Lower lobe of right lung (tissue), 2 donors: ENCODE data around the gene CD28. TPM values are rescaled to one million over a fixed set of nuclear protein-coding genes. Genes with fewer than 3 reads are reported as not detected.
"Not testable (repeated sequence)": the region's sequence is repeated elsewhere in the genome, so short reads cannot be mapped to it uniquely, and the experiment has no call there.

Experiments
- ATAC-seq, 2 donors: fragments of 200-7000 bp; cut with Tn5 transposase; one replicate each; pipeline ENCODE4 v1.9.1; 2020 to 2022; ENCODE audit warnings: mild to moderate bottlenecking in 2 of 2, moderate library complexity in 2 of 2
- DNase-seq: peaks from one replicate; pipeline ENCODE4 v3.0.0-alpha.2; 2020
- H3K27ac ChIP-seq: fragments of 200-600 bp; one replicate; pipeline ENCODE4 v1.8.0; 2022
- H3K27me3 ChIP-seq: fragments of 200-600 bp; one replicate; pipeline ENCODE4 v1.8.0; 2022; ENCODE audit warnings: low read depth
- H3K36me3 ChIP-seq: fragments of 200-600 bp; one replicate; pipeline ENCODE4 v1.8.0; 2022; ENCODE audit warnings: mild to moderate bottlenecking
- H3K4me1 ChIP-seq: fragments of 200-600 bp; one replicate; pipeline ENCODE4 v1.8.0; 2022
- H3K4me3 ChIP-seq: fragments of 200-600 bp; one replicate; pipeline ENCODE4 v1.8.0; 2022; ENCODE audit warnings: mild to moderate bottlenecking
- H3K9me3 ChIP-seq: fragments of 200-600 bp; one replicate; pipeline ENCODE4 v1.8.0; 2022
- intact Hi-C: fragments of 100-400 bp; cut with DNase I; formaldehyde crosslinking; loops from one replicate; pipeline ENCODE4 v1.11.0; 2022
- total RNA-seq: library from RNA; stranded (reverse); fragmentation: NEBNext Ultra II Directional; extraction: Animal tissue kit (Norgen Biotek cat#: 25700); gene quantifications from one replicate; pipeline ENCODE4 v1.2.1, GENCODE V29; 2021
- TF ChIP-seq, protein P1 (sequence below): fragments of 200-600 bp; IDR thresholded peaks from one replicate; pipeline ENCODE4 v1.8.0; 2022; ENCODE audit warnings: antibody characterized with exemption, mild to moderate bottlenecking
- donor health status: DM: no; HTN: yes; CAD: no; lungs with severe emphysema.

Gene CD28
- total RNA-seq, 1 donor from 2014 or later, result 2.2 TPM

DNA sequence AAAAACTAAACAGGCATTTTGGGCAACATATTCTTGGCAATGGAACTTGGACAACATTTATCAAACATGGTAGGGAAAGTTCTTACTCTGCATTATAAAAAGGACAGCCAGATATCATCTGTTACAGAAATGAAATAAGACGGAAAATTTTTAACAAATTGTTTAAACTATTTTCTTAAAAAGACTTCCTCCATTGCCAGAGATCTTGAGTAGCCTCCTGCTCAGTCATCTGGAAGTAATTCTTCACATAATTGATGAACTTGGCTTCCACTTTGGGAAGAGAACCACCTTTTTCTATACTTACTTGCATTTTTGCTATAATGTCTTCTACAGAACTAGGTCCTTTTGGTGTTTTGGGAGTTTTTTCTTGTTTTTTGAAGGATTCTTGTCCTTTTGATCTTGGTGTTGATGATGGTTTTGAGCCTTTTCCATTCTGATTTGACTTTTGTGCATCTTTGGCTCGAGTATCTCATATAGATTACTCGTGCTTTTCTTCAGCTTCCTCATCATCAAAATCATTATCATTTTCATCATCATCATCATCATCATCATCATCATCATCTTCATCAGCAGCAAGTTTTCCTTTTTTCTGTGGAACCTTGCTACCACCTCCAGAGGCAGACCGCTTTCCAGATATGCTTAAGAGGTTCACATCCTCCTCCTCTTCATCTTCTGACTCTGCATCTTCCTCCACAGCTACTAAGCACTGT lies 66.2 kb downstream of the CD28 start:
- H3K4me1 ChIP-seq, result no peaks in the 10 kb centered on the region
- ATAC-seq (no peak), DNase-seq (no peak)
- H3K27me3 ChIP-seq, result no peaks in the 10 kb centered on the region
- H3K4me3 ChIP-seq, result no peak overlapping the region
- H3K9me3 ChIP-seq, result no peaks in the 10 kb centered on the region
- intact Hi-C loops, result no loop called here
- no peaks in the 10 kb centered on the region for H3K36me3 ChIP-seq
- TF ChIP-seq, protein P1, sequence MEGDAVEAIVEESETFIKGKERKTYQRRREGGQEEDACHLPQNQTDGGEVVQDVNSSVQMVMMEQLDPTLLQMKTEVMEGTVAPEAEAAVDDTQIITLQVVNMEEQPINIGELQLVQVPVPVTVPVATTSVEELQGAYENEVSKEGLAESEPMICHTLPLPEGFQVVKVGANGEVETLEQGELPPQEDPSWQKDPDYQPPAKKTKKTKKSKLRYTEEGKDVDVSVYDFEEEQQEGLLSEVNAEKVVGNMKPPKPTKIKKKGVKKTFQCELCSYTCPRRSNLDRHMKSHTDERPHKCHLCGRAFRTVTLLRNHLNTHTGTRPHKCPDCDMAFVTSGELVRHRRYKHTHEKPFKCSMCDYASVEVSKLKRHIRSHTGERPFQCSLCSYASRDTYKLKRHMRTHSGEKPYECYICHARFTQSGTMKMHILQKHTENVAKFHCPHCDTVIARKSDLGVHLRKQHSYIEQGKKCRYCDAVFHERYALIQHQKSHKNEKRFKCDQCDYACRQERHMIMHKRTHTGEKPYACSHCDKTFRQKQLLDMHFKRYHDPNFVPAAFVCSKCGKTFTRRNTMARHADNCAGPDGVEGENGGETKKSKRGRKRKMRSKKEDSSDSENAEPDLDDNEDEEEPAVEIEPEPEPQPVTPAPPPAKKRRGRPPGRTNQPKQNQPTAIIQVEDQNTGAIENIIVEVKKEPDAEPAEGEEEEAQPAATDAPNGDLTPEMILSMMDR, result no peak
- no peak overlapping the region for H3K27ac ChIP-seq

DNA sequence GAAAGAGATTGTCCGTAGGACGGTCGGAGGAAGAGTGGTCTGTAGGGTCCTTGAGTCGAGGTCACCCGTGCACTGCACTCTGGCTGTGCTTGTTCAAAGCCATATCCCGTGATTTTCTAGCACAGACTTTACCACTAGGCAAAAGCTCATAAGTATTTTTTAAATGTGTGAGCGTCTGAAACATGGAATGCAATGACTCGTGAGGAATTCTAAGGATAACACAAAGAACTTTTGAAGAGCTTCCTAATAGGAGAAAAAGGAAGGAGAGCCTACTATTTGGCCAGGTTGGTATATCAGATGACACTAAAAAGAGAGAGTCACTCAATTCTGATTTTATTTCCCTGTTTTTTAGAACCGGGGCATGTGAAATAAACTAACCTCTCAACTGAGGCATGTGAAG lies 68.3 kb downstream of the CD28 start:
- no peak for ATAC-seq
- Histone ChIP-seq H3K27me3 (no peaks in the 10 kb centered on the region), H3K4me3 (no peak overlapping the region), H3K36me3 (no peaks in the 10 kb centered on the region), H3K27ac (no peak overlapping the region), H3K9me3 (no peaks in the 10 kb centered on the region), H3K4me1 (no peaks in the 10 kb centered on the region)
- TF ChIP-seq, protein P1, result no peak
- intact Hi-C loops, result no loop called here
- DNase-seq, result no peak

DNA sequence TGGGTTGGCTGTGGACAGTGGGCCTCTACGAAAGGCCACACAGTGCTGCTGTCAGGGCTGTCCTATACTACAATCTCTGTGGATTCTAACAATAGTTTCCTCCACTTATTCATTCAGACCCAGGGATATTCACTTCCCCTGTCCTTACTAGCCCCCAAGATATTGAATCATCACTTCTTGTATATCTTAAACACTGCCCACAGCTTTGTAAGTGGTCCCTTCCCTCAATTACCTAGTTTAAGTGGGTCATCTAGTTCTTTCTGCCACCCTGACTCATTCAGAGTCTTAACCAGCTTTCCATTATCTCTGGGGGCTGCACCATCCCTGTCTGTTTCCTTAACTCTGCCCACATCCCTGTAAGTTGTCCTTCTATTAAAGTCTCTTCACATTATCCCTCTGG lies 69.2 kb downstream of the CD28 start:
- no peak overlapping the region for H3K4me3 ChIP-seq
- intact Hi-C loops, result no loop called here
- H3K36me3 ChIP-seq, result no peaks in the 10 kb centered on the region
- ATAC-seq (no peak), DNase-seq (no peak)
- no peaks in the 10 kb centered on the region for H3K9me3 ChIP-seq
- TF ChIP-seq, protein P1, result no peak
- H3K4me1 ChIP-seq, result no peaks in the 10 kb centered on the region
- no peaks in the 10 kb centered on the region for H3K27me3 ChIP-seq
- no peak overlapping the region for H3K27ac ChIP-seq

DNA sequence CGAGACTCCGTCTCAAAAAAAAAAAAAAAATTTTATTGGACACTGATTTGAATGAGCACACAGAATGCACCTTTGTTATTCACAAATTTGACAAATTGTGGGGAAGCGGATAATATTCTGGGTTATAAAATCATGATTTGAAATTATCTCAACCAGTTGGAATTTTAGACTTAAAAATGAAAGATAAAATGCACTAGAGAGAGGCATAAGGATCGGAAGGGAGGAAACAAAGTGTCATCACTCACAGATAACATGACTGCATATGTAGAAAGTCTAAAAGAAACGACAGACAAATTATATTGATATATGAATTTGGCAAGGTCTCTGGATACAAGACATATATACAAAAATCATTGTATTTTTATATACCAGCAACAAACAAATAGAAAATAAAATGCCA lies 70.6 kb downstream of the CD28 start:
- H3K27ac ChIP-seq, result no peak overlapping the region
- no peaks in the 10 kb centered on the region for H3K27me3 ChIP-seq
- no peaks in the 10 kb centered on the region for H3K36me3 ChIP-seq
- no peak overlapping the region for H3K4me3 ChIP-seq
- peaks cover 3% of the 10 kb centered on the region for H3K4me1 ChIP-seq
- no peaks in the 10 kb centered on the region for H3K9me3 ChIP-seq
- DNase-seq (no peak), ATAC-seq (no peak)
- intact Hi-C loops, result no loop called here
- TF ChIP-seq, protein P1, result no peak

DNA sequence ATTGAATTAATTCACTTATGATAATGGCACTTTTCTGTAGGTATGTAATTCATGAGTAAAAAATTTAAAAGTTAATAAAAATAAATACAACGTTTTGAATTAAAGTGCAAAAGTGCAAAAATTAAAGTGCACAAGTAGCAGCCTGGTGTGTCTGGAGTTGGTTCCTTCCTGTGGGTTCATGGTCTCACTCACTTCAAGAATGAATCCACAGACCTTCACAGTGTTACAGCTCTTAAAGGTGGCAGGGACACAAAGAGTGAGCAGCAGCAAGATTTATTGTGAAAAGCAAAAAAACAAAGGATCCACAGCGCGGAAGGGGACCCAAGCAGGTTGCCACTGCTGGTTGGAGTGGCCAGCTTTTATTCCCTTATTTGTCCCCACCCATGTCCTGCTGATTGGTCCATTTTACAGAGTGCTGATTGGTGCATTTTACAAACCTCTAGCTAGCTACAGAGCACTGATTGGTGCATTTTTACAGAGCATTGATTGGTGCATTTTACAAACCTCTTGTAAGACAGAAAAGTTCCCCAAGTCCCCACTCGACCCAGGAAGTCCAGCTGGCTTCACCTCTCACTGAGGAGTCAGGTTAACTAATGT lies 73.1 kb downstream of the CD28 start:
- H3K27ac ChIP-seq, H3K27me3 ChIP-seq, ATAC-seq, H3K4me3 ChIP-seq, intact Hi-C loops, H3K9me3 ChIP-seq, H3K36me3 ChIP-seq, DNase-seq: not testable (repeated sequence)
- H3K4me1 ChIP-seq, result peaks cover 23% of the 10 kb centered on the region

DNA sequence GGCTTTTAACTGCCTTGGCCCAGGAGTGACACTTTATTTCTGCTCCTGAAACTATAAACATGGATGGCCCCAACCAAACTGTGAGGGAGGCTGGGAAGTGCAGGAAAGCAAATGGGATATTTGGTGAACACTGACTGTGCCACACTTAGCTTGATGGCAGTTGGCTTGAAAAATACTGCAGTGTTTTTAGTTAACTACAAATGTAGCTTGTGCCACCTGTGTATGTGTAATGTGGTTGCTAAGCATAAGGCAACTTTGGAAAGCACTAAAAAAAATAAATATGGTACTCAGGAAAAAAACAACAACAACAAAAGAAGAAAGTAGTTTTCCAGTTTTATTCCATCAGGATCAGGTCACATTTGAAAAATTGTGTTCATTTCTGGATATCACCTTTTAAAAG lies 73.8 kb downstream of the CD28 start:
- DNase-seq (no peak), ATAC-seq (no peak)
- intact Hi-C loops, result no loop called here
- Histone ChIP-seq H3K27ac (no peak overlapping the region), H3K36me3 (no peaks in the 10 kb centered on the region), H3K9me3 (no peaks in the 10 kb centered on the region), H3K4me1 (peaks cover 23% of the 10 kb centered on the region), H3K27me3 (no peaks in the 10 kb centered on the region), H3K4me3 (no peak overlapping the region)
- TF ChIP-seq, protein P1, result no peak
